ENCODE measurements around the gene CCDC183. TPM values are rescaled to one million over a fixed set of nuclear protein-coding genes. Genes with fewer than 3 reads are reported as not detected.

Gene CCDC183
- total RNA-seq, 4 donors from 2014 or later = 25.2 to 161 (median 63.5) TPM

DNA sequence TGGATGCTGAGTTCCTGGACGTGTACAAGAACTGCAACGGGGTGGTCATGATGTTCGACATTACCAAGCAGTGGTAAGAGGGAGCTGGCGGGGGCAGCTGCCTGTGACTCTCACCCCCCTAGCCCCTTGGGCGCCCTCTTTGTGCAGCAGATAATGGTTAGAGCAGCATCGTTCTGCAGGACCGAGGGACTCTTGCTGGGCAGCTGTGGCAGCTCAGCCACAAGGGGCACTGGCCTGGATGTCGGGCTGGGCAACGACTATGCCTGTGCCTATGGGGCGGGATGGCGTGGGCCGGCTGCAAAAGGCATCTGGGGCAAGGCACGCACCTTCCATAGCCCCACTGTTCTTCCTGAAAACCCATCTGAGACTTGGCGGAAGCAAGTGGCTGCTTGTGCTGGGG lies 33.3 kb downstream of the CCDC183 start:
- Histone ChIP-seq H3K36me3 (peaks cover 0 to 27% (median 13%) of the 10 kb centered on the region in 4 donors), H3K27ac (no peak overlapping the region), H3K4me1 (no peaks in the 10 kb centered on the region), H3K4me3 (no peak overlapping the region), H3K27me3 (no peaks in the 10 kb centered on the region), H3K9me3 (no peaks in the 10 kb centered on the region)
- in situ Hi-C loops (cut with MboI; ENCODE audit: low pct_ligation_motif_present in 1 of 4, low pct_unique_long_range_greater_than_20kb in 1 of 4, low sequenced_read_pairs in 3 of 4) = no loop called here
- TF ChIP-seq POLR2AphosphoS5 (IDR thresholded peaks at IDR 0.05) (no peak), EP300 (IDR thresholded peaks at IDR 0.05; ENCODE audit: low read depth) (no peak), POLR2A (IDR thresholded peaks at IDR 0.05) (no peak)
- TF ChIP-seq, protein P1, sequence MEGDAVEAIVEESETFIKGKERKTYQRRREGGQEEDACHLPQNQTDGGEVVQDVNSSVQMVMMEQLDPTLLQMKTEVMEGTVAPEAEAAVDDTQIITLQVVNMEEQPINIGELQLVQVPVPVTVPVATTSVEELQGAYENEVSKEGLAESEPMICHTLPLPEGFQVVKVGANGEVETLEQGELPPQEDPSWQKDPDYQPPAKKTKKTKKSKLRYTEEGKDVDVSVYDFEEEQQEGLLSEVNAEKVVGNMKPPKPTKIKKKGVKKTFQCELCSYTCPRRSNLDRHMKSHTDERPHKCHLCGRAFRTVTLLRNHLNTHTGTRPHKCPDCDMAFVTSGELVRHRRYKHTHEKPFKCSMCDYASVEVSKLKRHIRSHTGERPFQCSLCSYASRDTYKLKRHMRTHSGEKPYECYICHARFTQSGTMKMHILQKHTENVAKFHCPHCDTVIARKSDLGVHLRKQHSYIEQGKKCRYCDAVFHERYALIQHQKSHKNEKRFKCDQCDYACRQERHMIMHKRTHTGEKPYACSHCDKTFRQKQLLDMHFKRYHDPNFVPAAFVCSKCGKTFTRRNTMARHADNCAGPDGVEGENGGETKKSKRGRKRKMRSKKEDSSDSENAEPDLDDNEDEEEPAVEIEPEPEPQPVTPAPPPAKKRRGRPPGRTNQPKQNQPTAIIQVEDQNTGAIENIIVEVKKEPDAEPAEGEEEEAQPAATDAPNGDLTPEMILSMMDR (IDR thresholded peaks at IDR 0.05) = no peak
- 92% methylated on average over 12 of the region's 14 CpGs; no CpG with 5 or more reads in 1 of the 2 donors for WGBS, 2 donors (ENCODE audit: low coverage in 1 of 2)
- no peak for DNase-seq
- intact Hi-C loops (cut with DNase I; ENCODE audit: low total_unique reads) = no loop called here

GRCh38 chr9:136829981-136830885 lies 34.1 kb downstream of the CCDC183 start:
- no peak for TF ChIP-seq POLR2A (IDR thresholded peaks at IDR 0.05)
- peaks cover 0 to 27% (median 13%) of the 10 kb centered on the region in 4 donors for H3K36me3 ChIP-seq
- no peaks in the 10 kb centered on the region for H3K4me1 ChIP-seq
- intact Hi-C loops (cut with DNase I; ENCODE audit: low total_unique reads) (no loop called here), in situ Hi-C loops (cut with MboI; ENCODE audit: low pct_ligation_motif_present in 1 of 4, low pct_unique_long_range_greater_than_20kb in 1 of 4, low sequenced_read_pairs in 3 of 4) (no loop called here)
- no peak for DNase-seq
- no peaks in the 10 kb centered on the region for H3K27me3 ChIP-seq
- no peaks in the 10 kb centered on the region for H3K9me3 ChIP-seq
- H3K4me3 ChIP-seq = no peak overlapping the region
- H3K27ac ChIP-seq = no peak overlapping the region
- WGBS, 2 donors (ENCODE audit: low coverage in 1 of 2) = 90% methylated on average over 37 of the region's 41 CpGs; no CpG with 5 or more reads in 1 of the 2 donors

DNA sequence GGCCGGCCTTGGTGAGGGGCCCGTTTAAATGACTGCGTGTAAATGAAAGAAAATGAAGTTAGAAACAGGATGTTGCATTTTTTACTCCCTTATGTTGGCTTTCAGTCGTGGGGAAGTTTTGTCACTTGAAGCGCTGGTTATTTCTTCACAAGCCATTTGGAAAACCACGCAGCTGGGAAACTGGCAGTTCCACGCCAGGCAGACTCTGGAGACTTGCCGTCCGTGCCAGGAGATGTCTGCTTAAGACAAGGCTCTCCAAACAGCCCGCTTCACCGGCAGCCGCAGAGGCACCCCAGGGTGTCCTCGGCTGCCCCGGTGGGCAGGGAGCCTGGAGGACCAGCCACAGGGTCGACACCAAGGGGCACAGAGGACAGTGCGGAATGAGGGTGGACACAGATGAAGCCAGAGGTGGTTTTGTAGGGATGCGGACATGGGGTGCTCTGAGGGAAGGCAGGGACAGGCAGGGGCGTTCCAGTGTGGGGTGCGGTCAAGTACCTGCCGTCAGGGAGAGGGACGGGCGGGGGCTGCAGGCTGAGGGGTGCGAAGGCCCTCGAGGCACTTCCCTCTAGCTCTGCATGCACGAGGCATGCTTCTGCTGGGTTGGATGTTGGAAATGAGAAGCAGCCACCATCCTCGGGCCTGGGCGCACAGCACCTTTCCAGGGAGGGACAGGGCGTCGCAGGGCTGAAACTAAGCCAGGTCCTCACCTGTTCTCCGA lies 35.0 kb downstream of the CCDC183 start:
- peaks cover 0 to 20% (median 9%) of the 10 kb centered on the region in 4 donors for H3K36me3 ChIP-seq

GRCh38 chr9:136831720-136832104 lies 35.6 kb downstream of the CCDC183 start:
- Histone ChIP-seq H3K4me3 (no peak overlapping the region), H3K9me3 (no peaks in the 10 kb centered on the region), H3K27ac (no peak overlapping the region), H3K4me1 (no peaks in the 10 kb centered on the region), H3K27me3 (no peaks in the 10 kb centered on the region), H3K36me3 (peaks cover 0 to 16% (median 8%) of the 10 kb centered on the region in 4 donors)
- DNase-seq = no peak
- in situ Hi-C loops (cut with MboI; ENCODE audit: low pct_ligation_motif_present in 1 of 4, low pct_unique_long_range_greater_than_20kb in 1 of 4, low sequenced_read_pairs in 3 of 4) = no loop called here
- WGBS, 2 donors (ENCODE audit: low coverage in 1 of 2) = 95% methylated on average over 23 of the region's 23 CpGs; no CpG with 5 or more reads in 1 of the 2 donors
- TF ChIP-seq, protein P1 (IDR thresholded peaks at IDR 0.05) = no peak
- no peak for TF ChIP-seq POLR2A (IDR thresholded peaks at IDR 0.05)
- TF ChIP-seq POLR2AphosphoS5 (IDR thresholded peaks at IDR 0.05) = no peak
- TF ChIP-seq EP300 (IDR thresholded peaks at IDR 0.05; ENCODE audit: low read depth) = no peak
- intact Hi-C loops (cut with DNase I; ENCODE audit: low total_unique reads) = no loop called here

More for the DNA sequence above, 35.0 kb downstream of the CCDC183 start:
- Histone ChIP-seq H3K27ac (no peak overlapping the region), H3K4me3 (no peak overlapping the region), H3K4me1 (no peaks in the 10 kb centered on the region), H3K9me3 (no peaks in the 10 kb centered on the region), H3K27me3 (no peaks in the 10 kb centered on the region)
- no peak for DNase-seq
- in situ Hi-C loops (cut with MboI; ENCODE audit: low pct_ligation_motif_present in 1 of 4, low pct_unique_long_range_greater_than_20kb in 1 of 4, low sequenced_read_pairs in 3 of 4) (no loop called here), intact Hi-C loops (cut with DNase I; ENCODE audit: low total_unique reads) (no loop called here)
- WGBS, 2 donors (ENCODE audit: low coverage in 1 of 2) = 78 to 93% methylated on average over 3 to 30 of the region's 30 CpGs
- TF ChIP-seq EP300 (IDR thresholded peaks at IDR 0.05; ENCODE audit: low read depth) = no peak
- TF ChIP-seq, protein P1 (IDR thresholded peaks at IDR 0.05) = no peak
- no peak for TF ChIP-seq POLR2A (IDR thresholded peaks at IDR 0.05)
- no peak for TF ChIP-seq POLR2AphosphoS5 (IDR thresholded peaks at IDR 0.05)
